ENCODE results near the gene PWWP2B. TPM values are rescaled to one million over a fixed set of nuclear protein-coding genes. Genes with fewer than 3 reads are reported as not detected.

The PWWP2B gene
- total and polyA plus RNA-seq, 2 of the 8 experiments (the other 6 are each of a cell fraction or from before 2014, with no cell fraction given): 5.3 to 10.8 TPM

DNA sequence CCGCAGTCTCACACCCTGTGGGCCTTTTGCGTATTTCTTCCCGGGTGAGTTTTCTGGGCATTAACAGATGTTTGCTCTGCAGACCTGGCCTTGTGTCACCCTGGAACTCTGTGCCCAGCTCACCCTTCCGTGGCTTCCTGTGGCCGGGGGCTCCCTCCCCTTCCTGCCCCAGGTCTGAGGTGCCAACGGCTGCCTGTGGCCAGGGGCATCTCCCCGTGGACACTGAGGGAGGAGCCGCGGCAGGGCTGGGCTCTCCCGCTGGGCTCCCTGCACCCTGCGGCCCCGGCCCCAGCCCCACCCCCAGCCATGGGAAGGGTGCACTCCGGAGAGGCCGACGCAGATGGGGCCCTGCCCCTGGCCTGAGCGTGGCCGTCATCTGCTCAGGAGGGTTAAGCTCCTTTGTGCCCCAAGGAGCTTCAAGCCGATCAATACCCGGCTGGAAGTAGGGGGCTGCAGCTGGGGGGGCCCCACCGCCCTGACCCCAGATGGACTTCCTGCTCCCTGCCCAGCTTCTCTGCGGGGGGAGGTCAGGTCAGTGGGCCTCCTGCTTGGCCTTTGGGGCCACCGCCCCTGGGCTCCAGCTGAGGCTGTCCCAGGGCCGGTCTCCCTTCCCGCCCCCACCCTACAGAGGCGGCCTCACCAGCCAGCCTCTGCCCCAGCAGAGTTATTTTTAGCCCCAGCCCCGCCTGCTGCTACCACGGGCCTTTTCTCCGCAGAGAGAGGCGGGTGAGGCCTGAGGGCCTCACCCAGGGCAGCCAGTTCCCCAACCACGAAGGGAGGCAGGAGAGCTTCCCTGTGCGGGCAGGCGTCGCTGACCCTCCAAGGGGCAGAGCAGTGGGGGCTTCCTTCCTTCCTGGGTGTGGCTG lies 24.2 kb downstream of the PWWP2B start (continued):
- TF ChIP-seq, protein P1, sequence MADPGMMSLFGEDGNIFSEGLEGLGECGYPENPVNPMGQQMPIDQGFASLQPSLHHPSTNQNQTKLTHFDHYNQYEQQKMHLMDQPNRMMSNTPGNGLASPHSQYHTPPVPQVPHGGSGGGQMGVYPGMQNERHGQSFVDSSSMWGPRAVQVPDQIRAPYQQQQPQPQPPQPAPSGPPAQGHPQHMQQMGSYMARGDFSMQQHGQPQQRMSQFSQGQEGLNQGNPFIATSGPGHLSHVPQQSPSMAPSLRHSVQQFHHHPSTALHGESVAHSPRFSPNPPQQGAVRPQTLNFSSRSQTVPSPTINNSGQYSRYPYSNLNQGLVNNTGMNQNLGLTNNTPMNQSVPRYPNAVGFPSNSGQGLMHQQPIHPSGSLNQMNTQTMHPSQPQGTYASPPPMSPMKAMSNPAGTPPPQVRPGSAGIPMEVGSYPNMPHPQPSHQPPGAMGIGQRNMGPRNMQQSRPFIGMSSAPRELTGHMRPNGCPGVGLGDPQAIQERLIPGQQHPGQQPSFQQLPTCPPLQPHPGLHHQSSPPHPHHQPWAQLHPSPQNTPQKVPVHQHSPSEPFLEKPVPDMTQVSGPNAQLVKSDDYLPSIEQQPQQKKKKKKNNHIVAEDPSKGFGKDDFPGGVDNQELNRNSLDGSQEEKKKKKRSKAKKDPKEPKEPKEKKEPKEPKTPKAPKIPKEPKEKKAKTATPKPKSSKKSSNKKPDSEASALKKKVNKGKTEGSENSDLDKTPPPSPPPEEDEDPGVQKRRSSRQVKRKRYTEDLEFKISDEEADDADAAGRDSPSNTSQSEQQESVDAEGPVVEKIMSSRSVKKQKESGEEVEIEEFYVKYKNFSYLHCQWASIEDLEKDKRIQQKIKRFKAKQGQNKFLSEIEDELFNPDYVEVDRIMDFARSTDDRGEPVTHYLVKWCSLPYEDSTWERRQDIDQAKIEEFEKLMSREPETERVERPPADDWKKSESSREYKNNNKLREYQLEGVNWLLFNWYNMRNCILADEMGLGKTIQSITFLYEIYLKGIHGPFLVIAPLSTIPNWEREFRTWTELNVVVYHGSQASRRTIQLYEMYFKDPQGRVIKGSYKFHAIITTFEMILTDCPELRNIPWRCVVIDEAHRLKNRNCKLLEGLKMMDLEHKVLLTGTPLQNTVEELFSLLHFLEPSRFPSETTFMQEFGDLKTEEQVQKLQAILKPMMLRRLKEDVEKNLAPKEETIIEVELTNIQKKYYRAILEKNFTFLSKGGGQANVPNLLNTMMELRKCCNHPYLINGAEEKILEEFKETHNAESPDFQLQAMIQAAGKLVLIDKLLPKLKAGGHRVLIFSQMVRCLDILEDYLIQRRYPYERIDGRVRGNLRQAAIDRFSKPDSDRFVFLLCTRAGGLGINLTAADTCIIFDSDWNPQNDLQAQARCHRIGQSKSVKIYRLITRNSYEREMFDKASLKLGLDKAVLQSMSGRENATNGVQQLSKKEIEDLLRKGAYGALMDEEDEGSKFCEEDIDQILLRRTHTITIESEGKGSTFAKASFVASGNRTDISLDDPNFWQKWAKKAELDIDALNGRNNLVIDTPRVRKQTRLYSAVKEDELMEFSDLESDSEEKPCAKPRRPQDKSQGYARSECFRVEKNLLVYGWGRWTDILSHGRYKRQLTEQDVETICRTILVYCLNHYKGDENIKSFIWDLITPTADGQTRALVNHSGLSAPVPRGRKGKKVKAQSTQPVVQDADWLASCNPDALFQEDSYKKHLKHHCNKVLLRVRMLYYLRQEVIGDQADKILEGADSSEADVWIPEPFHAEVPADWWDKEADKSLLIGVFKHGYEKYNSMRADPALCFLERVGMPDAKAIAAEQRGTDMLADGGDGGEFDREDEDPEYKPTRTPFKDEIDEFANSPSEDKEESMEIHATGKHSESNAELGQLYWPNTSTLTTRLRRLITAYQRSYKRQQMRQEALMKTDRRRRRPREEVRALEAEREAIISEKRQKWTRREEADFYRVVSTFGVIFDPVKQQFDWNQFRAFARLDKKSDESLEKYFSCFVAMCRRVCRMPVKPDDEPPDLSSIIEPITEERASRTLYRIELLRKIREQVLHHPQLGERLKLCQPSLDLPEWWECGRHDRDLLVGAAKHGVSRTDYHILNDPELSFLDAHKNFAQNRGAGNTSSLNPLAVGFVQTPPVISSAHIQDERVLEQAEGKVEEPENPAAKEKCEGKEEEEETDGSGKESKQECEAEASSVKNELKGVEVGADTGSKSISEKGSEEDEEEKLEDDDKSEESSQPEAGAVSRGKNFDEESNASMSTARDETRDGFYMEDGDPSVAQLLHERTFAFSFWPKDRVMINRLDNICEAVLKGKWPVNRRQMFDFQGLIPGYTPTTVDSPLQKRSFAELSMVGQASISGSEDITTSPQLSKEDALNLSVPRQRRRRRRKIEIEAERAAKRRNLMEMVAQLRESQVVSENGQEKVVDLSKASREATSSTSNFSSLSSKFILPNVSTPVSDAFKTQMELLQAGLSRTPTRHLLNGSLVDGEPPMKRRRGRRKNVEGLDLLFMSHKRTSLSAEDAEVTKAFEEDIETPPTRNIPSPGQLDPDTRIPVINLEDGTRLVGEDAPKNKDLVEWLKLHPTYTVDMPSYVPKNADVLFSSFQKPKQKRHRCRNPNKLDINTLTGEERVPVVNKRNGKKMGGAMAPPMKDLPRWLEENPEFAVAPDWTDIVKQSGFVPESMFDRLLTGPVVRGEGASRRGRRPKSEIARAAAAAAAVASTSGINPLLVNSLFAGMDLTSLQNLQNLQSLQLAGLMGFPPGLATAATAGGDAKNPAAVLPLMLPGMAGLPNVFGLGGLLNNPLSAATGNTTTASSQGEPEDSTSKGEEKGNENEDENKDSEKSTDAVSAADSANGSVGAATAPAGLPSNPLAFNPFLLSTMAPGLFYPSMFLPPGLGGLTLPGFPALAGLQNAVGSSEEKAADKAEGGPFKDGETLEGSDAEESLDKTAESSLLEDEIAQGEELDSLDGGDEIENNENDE (IDR thresholded peaks at IDR 0.05; ENCODE audit: insufficient replicate concordance, low read length): no peak
- TF ChIP-seq POLR2AphosphoS5 (IDR thresholded peaks at IDR 0.05; ENCODE audit: low read depth, low read length) (no peak), TAF7 (optimal IDR thresholded peaks at IDR 0.05; ENCODE audit: borderline replicate concordance, low read depth, low read length) (no peak), RAD21 (IDR thresholded peaks at IDR 0.05 in 1 of 2, conservative IDR thresholded peaks at IDR 0.05 in 1 of 2; ENCODE audit: low read depth in 2 of 2, low read length in 2 of 2) (no peak), POLR2A (IDR thresholded peaks at IDR 0.05; ENCODE audit: control extremely low read depth in 1 of 2, low read depth in 2 of 2, low read length in 2 of 2) (no peak), SIN3A (conservative IDR thresholded peaks at IDR 0.05 in 1 of 2, IDR thresholded peaks at IDR 0.05 in 1 of 2; ENCODE audit: low read depth in 1 of 2, low read length in 2 of 2) (no peak), SAP30 (IDR thresholded peaks at IDR 0.05; ENCODE audit: insufficient read depth, insufficient replicate concordance, low read length) (no peak)
- TF ChIP-seq, protein P2, sequence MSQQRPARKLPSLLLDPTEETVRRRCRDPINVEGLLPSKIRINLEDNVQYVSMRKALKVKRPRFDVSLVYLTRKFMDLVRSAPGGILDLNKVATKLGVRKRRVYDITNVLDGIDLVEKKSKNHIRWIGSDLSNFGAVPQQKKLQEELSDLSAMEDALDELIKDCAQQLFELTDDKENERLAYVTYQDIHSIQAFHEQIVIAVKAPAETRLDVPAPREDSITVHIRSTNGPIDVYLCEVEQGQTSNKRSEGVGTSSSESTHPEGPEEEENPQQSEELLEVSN (IDR thresholded peaks at IDR 0.05): no peak

All from H1 (cell line).